ENCODE data around the gene MYO5A.

Gene MYO5A

GRCh38 chr15:52424856-52425431, 103.7 kb downstream of the MYO5A start:
- Histone ChIP-seq H3K27me3 (ENCODE audit: insufficient read depth, low read length) (no peaks in the 10 kb centered on the region), H3K4me1 (ENCODE audit: insufficient read depth, low read length, severe bottlenecking) (peaks cover 18% of the 10 kb centered on the region), H3F3A (ENCODE audit: insufficient read depth, low read length) (no peaks in the 10 kb centered on the region), H3K9me2 (ENCODE audit: low read depth, low read length) (no peaks in the 10 kb centered on the region), H2AFZ (ENCODE audit: low read length) (no peak overlapping the region), H3K4me3 (ENCODE audit: low read depth, low read length, poor library complexity, severe bottlenecking) (no peak overlapping the region), H3K79me2 (ENCODE audit: insufficient read depth, low read length) (no peaks in the 10 kb centered on the region), H4K20me1 (ENCODE audit: insufficient read depth, low read length) (no peaks in the 10 kb centered on the region), H3K4me2 (ENCODE audit: low read length) (no peak overlapping the region), H3K27ac (ENCODE audit: low read depth, low read length, poor library complexity, severe bottlenecking) (no peak overlapping the region), H3K36me3 (ENCODE audit: insufficient read depth, low read length) (peaks cover 5% of the 10 kb centered on the region; the same call in 1 of the 2 replicates), H3K9me3 (ENCODE audit: low read length) (no peaks in the 10 kb centered on the region), H3K9ac (ENCODE audit: low read length) (no peak overlapping the region)
- no peak for TF ChIP-seq CTCF (IDR thresholded peaks at IDR 0.05; ENCODE audit: low read length)
- TF ChIP-seq EZH2 (IDR thresholded peaks at IDR 0.05; ENCODE audit: borderline replicate concordance, low read length), result no peak

- peaks cover 18% of the 10 kb centered on the region for H3K4me1 ChIP-seq (ENCODE audit: insufficient read depth, low read length, severe bottlenecking)
- no peak overlapping the region for H3K27ac ChIP-seq (ENCODE audit: low read depth, low read length, poor library complexity, severe bottlenecking)
- H4K20me1 ChIP-seq (ENCODE audit: insufficient read depth, low read length), result no peaks in the 10 kb centered on the region
- no peaks in the 10 kb centered on the region for H3K79me2 ChIP-seq (ENCODE audit: insufficient read depth, low read length)
- no peak overlapping the region for H3K9ac ChIP-seq (ENCODE audit: low read length)
- peaks cover 5% of the 10 kb centered on the region; the same call in 1 of the 2 replicates for H3K36me3 ChIP-seq (ENCODE audit: insufficient read depth, low read length)
- H3K9me3 ChIP-seq (ENCODE audit: low read length), result no peaks in the 10 kb centered on the region
- H3F3A ChIP-seq (ENCODE audit: insufficient read depth, low read length), result no peaks in the 10 kb centered on the region
- H3K9me2 ChIP-seq (ENCODE audit: low read depth, low read length), result no peaks in the 10 kb centered on the region
- TF ChIP-seq CTCF (IDR thresholded peaks at IDR 0.05; ENCODE audit: low read length) (no peak), EZH2 (IDR thresholded peaks at IDR 0.05; ENCODE audit: borderline replicate concordance, low read length) (no peak)
- no peaks in the 10 kb centered on the region for H3K27me3 ChIP-seq (ENCODE audit: insufficient read depth, low read length)
- H2AFZ ChIP-seq (ENCODE audit: low read length), result no peak overlapping the region
- no peak overlapping the region for H3K4me2 ChIP-seq (ENCODE audit: low read length)
- no peak overlapping the region for H3K4me3 ChIP-seq (ENCODE audit: low read depth, low read length, poor library complexity, severe bottlenecking)
Measured at GRCh38 chr15:52423852-52424251, 104.8 kb downstream of the MYO5A start.

- Histone ChIP-seq H3F3A (ENCODE audit: insufficient read depth, low read length) (no peaks in the 10 kb centered on the region), H3K27me3 (ENCODE audit: insufficient read depth, low read length) (no peaks in the 10 kb centered on the region), H3K79me2 (ENCODE audit: insufficient read depth, low read length) (no peaks in the 10 kb centered on the region), H3K4me1 (ENCODE audit: insufficient read depth, low read length, severe bottlenecking) (peaks cover 12% of the 10 kb centered on the region), H3K36me3 (ENCODE audit: insufficient read depth, low read length) (no peaks in the 10 kb centered on the region), H3K4me3 (ENCODE audit: low read depth, low read length, poor library complexity, severe bottlenecking) (no peak overlapping the region), H3K9me2 (ENCODE audit: low read depth, low read length) (no peaks in the 10 kb centered on the region), H2AFZ (ENCODE audit: low read length) (no peak overlapping the region), H3K9ac (ENCODE audit: low read length) (no peak overlapping the region), H3K4me2 (ENCODE audit: low read length) (no peak overlapping the region), H4K20me1 (ENCODE audit: insufficient read depth, low read length) (no peaks in the 10 kb centered on the region), H3K9me3 (ENCODE audit: low read length) (no peaks in the 10 kb centered on the region), H3K27ac (ENCODE audit: low read depth, low read length, poor library complexity, severe bottlenecking) (no peak overlapping the region)
- TF ChIP-seq EZH2 (IDR thresholded peaks at IDR 0.05; ENCODE audit: borderline replicate concordance, low read length) (no peak), CTCF (IDR thresholded peaks at IDR 0.05; ENCODE audit: low read length) (no peak)
Measured at GRCh38 chr15:52422001-52422400, 106.7 kb downstream of the MYO5A start.
